Measurements from ENCODE around the gene TPRA1. TPM values are rescaled to one million over a fixed set of nuclear protein-coding genes. Genes with fewer than 3 reads are reported as not detected.

TPRA1 gene
- total RNA-seq, 4 donors from 2014 or later = 28.1 to 47.3 (median 34.1) TPM

- no peaks in the 10 kb centered on the region for H3K4me1 ChIP-seq
- TF ChIP-seq POLR2A (IDR thresholded peaks at IDR 0.05) (no peak), CTCF (IDR thresholded peaks at IDR 0.05) (no peak)
- no peaks in the 10 kb centered on the region for H3K27me3 ChIP-seq
- H3K4me3 ChIP-seq = no peak overlapping the region
- H3K27ac ChIP-seq = no peak overlapping the region
- no peaks in the 10 kb centered on the region for H3K9me3 ChIP-seq
- no peaks in the 10 kb centered on the region for H3K36me3 ChIP-seq
- no peak for DNase-seq
Observed at GRCh38 chr3:127565711-127566110, 24.8 kb downstream of the TPRA1 start.

- TF ChIP-seq CTCF (IDR thresholded peaks at IDR 0.05) = no peak
- TF ChIP-seq POLR2A (IDR thresholded peaks at IDR 0.05) = no peak
- no peaks in the 10 kb centered on the region for H3K9me3 ChIP-seq
- DNase-seq = no peak
- no peak overlapping the region for H3K4me3 ChIP-seq
- H3K4me1 ChIP-seq = no peaks in the 10 kb centered on the region
- H3K27me3 ChIP-seq = no peaks in the 10 kb centered on the region
- H3K36me3 ChIP-seq = no peaks in the 10 kb centered on the region
- no peak overlapping the region for H3K27ac ChIP-seq
Observed at GRCh38 chr3:127560051-127560787, 30.3 kb downstream of the TPRA1 start.

- no peak for TF ChIP-seq POLR2A (IDR thresholded peaks at IDR 0.05)
- TF ChIP-seq CTCF (IDR thresholded peaks at IDR 0.05) = no peak
- no peak for DNase-seq
- no peak overlapping the region for H3K4me3 ChIP-seq
- H3K9me3 ChIP-seq = no peaks in the 10 kb centered on the region
- no peak overlapping the region for H3K27ac ChIP-seq
- no peaks in the 10 kb centered on the region for H3K36me3 ChIP-seq
- H3K4me1 ChIP-seq = peaks cover 0 to 17% (median 0%) of the 10 kb centered on the region in 4 donors
- H3K27me3 ChIP-seq = no peaks in the 10 kb centered on the region
Observed at GRCh38 chr3:127556565-127556964, 34.0 kb downstream of the TPRA1 start.

GRCh38 chr3:127555108-127555507 lies 35.4 kb downstream of the TPRA1 start:
- Histone ChIP-seq H3K4me1 (peaks cover 0 to 17% (median 0%) of the 10 kb centered on the region in 4 donors), H3K4me3 (no peak overlapping the region), H3K36me3 (no peaks in the 10 kb centered on the region), H3K27ac (no peak overlapping the region), H3K9me3 (no peaks in the 10 kb centered on the region), H3K27me3 (no peaks in the 10 kb centered on the region)
- DNase-seq = no peak
- TF ChIP-seq POLR2A (IDR thresholded peaks at IDR 0.05) (no peak), CTCF (IDR thresholded peaks at IDR 0.05) (no peak)

- H3K9me3 ChIP-seq = no peaks in the 10 kb centered on the region
- H3K36me3 ChIP-seq = no peaks in the 10 kb centered on the region
- H3K27me3 ChIP-seq = no peaks in the 10 kb centered on the region
- H3K4me1 ChIP-seq = peaks cover 0 to 23% (median 2%) of the 10 kb centered on the region in 4 donors
- DNase-seq = no peak
- H3K27ac ChIP-seq = no peak overlapping the region
- no peak for TF ChIP-seq CTCF (IDR thresholded peaks at IDR 0.05)
- TF ChIP-seq POLR2A (IDR thresholded peaks at IDR 0.05) = no peak
- H3K4me3 ChIP-seq = no peak overlapping the region
Observed at GRCh38 chr3:127552038-127552437, 38.5 kb downstream of the TPRA1 start.
